GM21576 (cell line): ENCODE results near the gene MYLIP.
A peak's percentile ranks its signal among the peaks of the same experiment; 100 is the strongest.

Experiments used
- ATAC-seq: cut with Tn5 transposase; IDR thresholded peaks from one replicate; pipeline ENCODE4 v1.9.1; 2021; ENCODE audit warnings: mild to moderate bottlenecking, moderate library complexity; ENCODE audit not compliant: unreplicated experiment

The MYLIP gene

DNA sequence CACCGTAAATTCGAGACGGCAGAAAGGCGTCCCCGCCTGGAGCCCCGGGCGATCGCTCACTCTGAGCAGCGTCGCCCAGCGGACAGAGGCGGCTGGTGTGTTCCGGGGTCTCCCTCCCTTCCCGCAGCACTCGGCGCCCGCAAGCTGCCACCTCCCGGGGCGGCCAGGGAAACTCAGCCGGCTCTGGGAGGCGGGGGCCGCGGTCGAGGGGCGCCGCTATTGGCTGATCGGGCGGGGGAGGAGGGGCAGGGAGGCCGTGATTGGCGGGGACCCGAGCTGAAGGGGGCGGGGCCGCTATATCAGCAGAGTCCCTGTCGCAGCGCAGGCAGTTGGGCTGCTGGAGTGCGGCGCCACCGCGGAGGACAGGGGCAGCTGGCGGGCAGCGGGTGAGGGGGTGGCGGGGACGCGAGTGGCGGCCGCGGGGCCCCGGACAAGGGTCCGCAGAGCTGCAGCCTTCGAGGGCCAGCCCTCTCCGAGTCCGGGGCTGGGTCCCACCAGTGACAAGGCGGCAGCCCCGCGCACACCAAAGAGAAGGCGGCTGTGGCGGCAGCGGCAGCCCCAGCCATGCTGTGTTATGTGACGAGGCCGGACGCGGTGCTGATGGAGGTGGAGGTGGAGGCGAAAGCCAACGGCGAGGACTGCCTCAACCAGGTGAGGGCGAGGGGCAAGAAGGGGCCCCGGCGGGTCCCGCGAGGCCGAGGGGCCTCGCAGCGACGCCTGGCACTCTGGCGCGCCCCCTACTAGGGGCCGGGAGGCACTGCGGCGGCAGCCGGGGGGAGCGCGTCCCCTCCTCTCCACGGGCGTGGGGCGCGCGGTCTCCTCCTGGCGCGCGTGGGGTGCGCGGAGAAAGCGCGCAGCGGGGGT is at the start of gene MYLIP:
TSS of gene MYLIP (plus strand) at position 328 of the 864 bp plus-strand sequence. CDS start at position 565, 237 bp downstream.
- ATAC-seq, result peak; percentile 64

DNA sequence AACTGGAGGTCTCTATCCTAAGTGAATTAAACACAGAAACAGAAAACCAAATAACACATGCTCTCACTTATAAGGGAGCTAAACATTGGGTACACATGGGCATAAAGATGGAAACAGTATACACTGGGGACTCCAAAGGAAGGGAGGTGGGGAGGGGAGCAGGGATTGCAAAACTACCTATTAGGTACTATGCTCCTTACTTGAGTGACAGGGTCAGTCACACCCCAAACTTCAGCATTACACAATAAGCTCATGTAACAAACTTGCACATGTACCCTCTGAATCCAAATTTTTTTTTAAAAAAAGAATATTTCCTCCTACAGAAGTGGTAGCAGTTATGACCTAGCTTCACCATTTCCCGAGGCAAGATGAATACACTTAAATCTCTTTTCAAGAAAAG is 49.5 kb upstream of the MYLIP start:
- ATAC-seq, result no peak

GRCh38 chr6:16080204-16080603 is 48.7 kb upstream of the MYLIP start:
- ATAC-seq, result no peak

DNA sequence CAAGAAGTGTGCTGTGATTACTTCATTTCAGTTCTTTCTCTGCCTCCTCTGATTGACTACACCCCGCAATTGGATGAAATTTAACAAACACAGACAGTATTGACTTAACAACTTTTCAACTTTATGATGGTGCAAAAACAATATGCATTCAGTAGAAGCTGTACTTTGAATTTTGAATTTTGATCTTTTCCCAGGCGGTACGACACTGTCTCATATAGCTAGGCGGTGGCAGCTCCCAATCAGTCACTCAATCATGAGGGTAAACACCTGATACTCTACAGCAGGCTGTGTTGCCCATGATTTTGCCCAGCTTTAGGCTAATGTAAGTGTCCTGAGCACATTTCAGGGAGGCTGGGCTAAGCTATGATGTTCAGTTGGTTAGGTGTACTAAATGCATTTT is 47.6 kb upstream of the MYLIP start:
- no peak for ATAC-seq

GRCh38 chr6:16082361-16082760 is 46.5 kb upstream of the MYLIP start:
- no peak for ATAC-seq

- ATAC-seq, result no peak
Observed at GRCh38 chr6:16086965-16087364, 41.9 kb upstream of the MYLIP start.

DNA sequence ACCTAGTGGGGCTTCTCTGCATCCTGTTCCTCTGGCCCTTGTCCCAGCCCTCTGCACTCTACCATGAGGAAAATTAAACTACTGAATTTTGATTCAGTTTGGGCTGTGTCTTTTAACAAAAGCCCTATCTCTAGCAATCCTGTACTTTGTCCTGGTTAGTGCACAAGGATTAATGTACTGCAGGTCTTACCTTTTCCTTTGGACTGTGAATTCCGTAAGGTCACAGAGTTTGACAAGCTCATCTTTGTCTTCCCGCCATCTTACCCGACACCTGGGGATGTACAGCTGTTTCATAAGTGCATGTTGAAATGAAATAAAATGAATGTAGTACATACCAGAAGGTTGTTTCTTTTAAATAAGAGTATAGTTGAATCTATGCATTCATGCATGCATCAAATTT is 41.5 kb upstream of the MYLIP start:
- no peak for ATAC-seq

- ATAC-seq, result no peak
Observed at GRCh38 chr6:16088409-16088808, 40.5 kb upstream of the MYLIP start.

- ATAC-seq, result no peak
Observed at GRCh38 chr6:16089232-16090062, 39.4 kb upstream of the MYLIP start.

DNA sequence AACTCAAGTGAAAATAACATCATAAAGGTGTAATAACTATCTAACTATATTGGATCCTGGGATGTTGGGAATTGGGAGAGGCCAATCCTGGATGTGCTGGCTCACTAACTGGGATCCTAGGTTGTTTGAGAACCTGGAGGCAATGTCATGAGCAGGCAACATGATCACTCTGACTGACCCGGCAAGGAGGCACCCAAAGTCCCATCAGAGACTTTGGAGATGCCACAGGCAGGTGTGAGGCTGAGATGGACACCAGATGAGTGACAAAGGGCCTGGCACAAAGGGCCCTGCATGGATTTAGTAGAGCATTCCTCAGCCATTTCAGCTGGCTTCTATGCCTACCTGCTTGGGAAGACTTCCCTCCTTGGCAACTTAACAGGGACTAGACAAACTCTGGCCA is 38.4 kb upstream of the MYLIP start:
- no peak for ATAC-seq

DNA sequence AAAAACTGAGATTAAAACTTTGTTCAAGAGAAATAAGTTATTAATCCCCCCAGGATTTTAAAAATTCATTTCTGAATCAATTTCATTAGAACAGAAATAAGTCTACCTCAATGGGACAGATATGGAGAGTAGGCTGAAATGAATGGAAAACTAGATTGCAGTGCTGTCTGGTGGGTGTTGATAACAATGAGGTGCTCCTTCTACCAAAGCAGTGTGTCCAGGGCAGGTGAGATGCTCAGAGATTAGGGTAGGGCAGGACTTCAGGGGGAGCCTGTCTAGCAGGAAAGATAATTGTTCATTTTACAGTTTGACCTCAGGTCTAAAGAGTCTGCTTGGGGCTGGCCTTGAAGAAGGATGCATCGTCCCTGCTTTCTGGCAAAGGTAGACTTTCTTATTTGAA is 38.0 kb upstream of the MYLIP start:
- ATAC-seq, result no peak

DNA sequence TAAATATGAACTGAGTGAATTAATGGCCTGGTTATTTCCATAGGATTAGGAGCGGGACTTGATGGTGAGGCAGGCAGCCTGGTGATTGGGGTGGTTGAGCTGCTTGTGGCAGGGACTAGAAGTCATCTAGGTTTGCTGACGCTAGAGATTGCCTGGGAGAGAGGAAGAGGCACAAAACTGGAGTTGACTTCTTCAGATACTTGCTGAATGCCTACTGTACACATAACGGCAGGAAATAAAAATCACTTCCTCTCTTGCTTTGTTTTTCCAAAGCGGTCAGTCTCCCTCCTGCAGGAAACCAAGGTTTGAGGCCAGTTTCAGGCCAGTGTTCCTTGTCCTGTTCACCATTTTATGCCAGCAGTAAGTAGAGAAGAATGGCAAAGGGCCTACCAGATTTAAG is 36.7 kb upstream of the MYLIP start:
- ATAC-seq, result no peak

GRCh38 chr6:16092990-16093389 is 35.9 kb upstream of the MYLIP start:
- no peak for ATAC-seq

DNA sequence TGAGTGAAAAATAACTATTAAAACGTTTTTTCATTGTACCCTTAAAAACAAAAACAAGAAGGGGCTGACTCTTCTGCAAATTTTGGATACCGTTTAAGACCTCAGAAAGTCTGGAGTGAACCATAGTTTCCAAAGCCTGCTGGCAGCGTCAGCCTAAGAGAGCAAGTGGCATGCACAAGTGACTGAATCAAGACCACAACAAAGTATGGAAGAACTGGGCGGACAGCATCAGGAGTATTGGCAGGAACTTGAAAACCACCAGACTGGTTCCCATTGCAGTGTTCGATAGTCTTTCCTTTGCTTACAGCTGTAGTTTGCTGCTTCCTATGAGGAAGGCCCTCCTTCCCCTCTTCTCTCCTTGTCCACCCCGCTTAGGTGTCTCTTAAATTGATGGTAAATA is 33.7 kb upstream of the MYLIP start:
- ATAC-seq, result no peak

GRCh38 chr6:16097382-16098171 is 31.3 kb upstream of the MYLIP start:
- no peak for ATAC-seq

GRCh38 chr6:16098211-16098610 is 30.7 kb upstream of the MYLIP start:
- no peak for ATAC-seq

DNA sequence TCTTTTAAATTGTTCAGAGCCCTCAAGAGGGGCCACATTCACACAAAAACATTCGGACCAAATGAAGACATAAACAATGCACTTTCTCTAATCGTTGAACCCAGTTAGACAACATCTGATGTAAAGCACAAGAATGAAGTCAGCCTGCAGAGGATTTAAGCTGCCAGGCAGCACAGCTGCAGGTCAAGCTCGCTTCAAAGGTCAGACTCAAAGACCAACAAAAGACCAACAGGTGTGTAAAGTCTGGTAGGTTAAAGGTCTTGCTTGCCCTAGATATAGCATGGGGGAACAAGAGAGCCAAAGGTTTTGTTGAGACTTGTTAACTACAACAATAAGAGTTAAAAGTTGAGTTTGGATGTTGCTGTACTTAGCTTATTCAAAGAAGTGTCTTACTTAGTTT is 26.7 kb upstream of the MYLIP start:
- no peak for ATAC-seq

DNA sequence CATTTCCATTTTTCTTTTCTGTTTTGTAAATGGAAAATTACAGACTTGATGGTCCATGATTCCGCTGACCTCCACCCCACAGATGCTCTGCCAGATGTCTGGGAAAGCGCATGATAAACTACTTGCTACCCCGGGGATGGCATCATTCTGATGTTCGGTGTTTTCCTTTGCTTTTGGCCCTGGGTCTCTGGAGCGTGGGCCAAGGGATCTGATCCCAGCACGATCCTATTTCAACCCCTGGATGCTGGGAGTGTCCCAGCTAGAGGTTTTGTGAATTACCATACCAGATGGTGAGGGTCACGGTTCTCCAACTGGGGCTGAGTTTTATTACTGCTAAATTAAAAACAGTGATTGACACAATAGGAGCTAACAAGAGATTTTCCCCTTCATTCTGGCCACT is 25.2 kb upstream of the MYLIP start:
- ATAC-seq, result no peak

- ATAC-seq, result no peak
Observed at GRCh38 chr6:16104624-16105433, 24.1 kb upstream of the MYLIP start.

GRCh38 chr6:16105854-16106253 is 23.0 kb upstream of the MYLIP start:
- ATAC-seq, result no peak
